ENCODE results near the gene TRIAP1. TPM values are rescaled to one million over a fixed set of nuclear protein-coding genes. Genes with fewer than 3 reads are reported as not detected.

Gene TRIAP1
- total RNA-seq, 5 donors from 2014 or later (not counting 1 experiment from before 2014, with no cell fraction given), result 15.9 to 24.0 (median 21.5) TPM

- Histone ChIP-seq H3K9me3 (no peaks in the 10 kb centered on the region), H3K27me3 (replicated peaks in 1 of 2; ENCODE audit: control insufficient read depth in 2 of 2, extremely low read depth in 1 of 2, insufficient read depth in 2 of 2, low read length in 1 of 2) (no peaks in the 10 kb centered on the region), H3K27ac (ENCODE audit: low read length) (peak overlapping the region; percentile 62), H3K4me3 (ENCODE audit: control insufficient read depth in 1 of 2, extremely low read depth in 1 of 2, low read length in 1 of 2) (no peak overlapping the region), H3K4me1 (ENCODE audit: control insufficient read depth in 1 of 2, extremely low read depth in 1 of 2, insufficient read depth in 2 of 2, low read length in 2 of 2) (peaks cover 0 to 32% of the 10 kb centered on the region in 2 experiments), H3K36me3 (ENCODE audit: control insufficient read depth in 2 of 2, extremely low read depth in 1 of 2, insufficient read depth in 1 of 2, low read length in 1 of 2) (peaks cover 0 to 2% of the 10 kb centered on the region in 2 donors)
- ATAC-seq (replicated peaks in 1 of 4) (no peak), DNase-seq (no peak)
- Mint-ChIP-seq H3K4me3 (no peak overlapping the region), H3K9me3 (no peaks in the 10 kb centered on the region), H3K4me1 (peaks cover 16 to 30% (median 20%) of the 10 kb centered on the region in 3 donors), H3K27me3 (no peaks in the 10 kb centered on the region), H3K36me3 (no peaks in the 10 kb centered on the region), H3K27ac (peak overlapping the region in 1 of 2 donors; percentile 72)
- POLR2A ChIA-PET, result no interaction called here
- CTCF ChIA-PET, result interaction anchor here in 1 of 2 donors (0.6 kb wide), 1 partner anchor 14 kb away, joined by 3 read pairs; no protein-coding TSS in a partner anchor
- WGBS (ENCODE audit: insufficient coverage), result 100% methylated on average over 1 of the region's 1 CpG
Measured at GRCh38 chr12:120479458-120479857, 33.3 kb upstream of the TRIAP1 start.

DNA sequence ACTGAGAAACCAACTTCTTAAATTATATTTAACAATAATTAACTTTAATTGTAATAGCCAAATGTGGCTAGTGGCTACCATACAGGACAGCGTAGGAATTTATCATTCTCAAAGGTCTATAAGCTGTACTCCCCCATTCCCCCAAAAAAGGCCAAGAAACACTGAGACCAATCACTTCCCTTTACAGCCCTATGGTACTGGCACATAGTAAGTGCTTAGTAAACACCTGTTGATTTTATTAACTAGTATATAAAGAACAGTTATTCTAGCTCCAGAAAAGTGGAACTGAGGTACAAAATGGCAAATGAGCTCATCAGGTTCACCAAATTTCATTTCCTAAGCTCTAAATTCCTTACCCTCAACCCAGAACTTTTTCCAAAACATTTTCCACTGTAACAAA lies 29.5 kb upstream of the TRIAP1 start:
- DNase-seq (no peak), ATAC-seq (replicated peaks in 1 of 4) (no peak)
- no peaks in the 10 kb centered on the region for H3K27me3 Mint-ChIP-seq
- peaks cover 13 to 32% (median 23%) of the 10 kb centered on the region in 3 donors for H3K4me1 Mint-ChIP-seq
- H3K36me3 Mint-ChIP-seq, result no peaks in the 10 kb centered on the region
- H3K27ac Mint-ChIP-seq, result no peak overlapping the region
- CTCF ChIA-PET, result interaction anchor here in 1 of 2 donors (0.6 kb wide), 1 partner anchor 32 kb away, joined by 3 read pairs; no protein-coding TSS in a partner anchor
- Histone ChIP-seq H3K4me1 (ENCODE audit: control insufficient read depth in 1 of 2, extremely low read depth in 1 of 2, insufficient read depth in 2 of 2, low read length in 2 of 2) (peaks cover 0 to 23% of the 10 kb centered on the region in 2 experiments), H3K36me3 (ENCODE audit: control insufficient read depth in 2 of 2, extremely low read depth in 1 of 2, insufficient read depth in 1 of 2, low read length in 1 of 2) (no peaks in the 10 kb centered on the region), H3K27ac (ENCODE audit: low read length) (no peak overlapping the region), H3K27me3 (replicated peaks in 1 of 2; ENCODE audit: control insufficient read depth in 2 of 2, extremely low read depth in 1 of 2, insufficient read depth in 2 of 2, low read length in 1 of 2) (no peaks in the 10 kb centered on the region), H3K9me3 (no peaks in the 10 kb centered on the region), H3K4me3 (ENCODE audit: control insufficient read depth in 1 of 2, extremely low read depth in 1 of 2, low read length in 1 of 2) (no peak overlapping the region)
- H3K4me3 Mint-ChIP-seq, result no peak overlapping the region
- no peaks in the 10 kb centered on the region for H3K9me3 Mint-ChIP-seq
- no CpG with 5 or more reads among the region's 1 CpG for WGBS (ENCODE audit: insufficient coverage)
- POLR2A ChIA-PET, result no interaction called here

GRCh38 chr12:120474616-120474960 lies 28.4 kb upstream of the TRIAP1 start:
- Histone ChIP-seq H3K4me1 (ENCODE audit: control insufficient read depth in 1 of 2, extremely low read depth in 1 of 2, insufficient read depth in 2 of 2, low read length in 2 of 2) (peaks cover 6 to 22% of the 10 kb centered on the region in 2 experiments), H3K27ac (ENCODE audit: low read length) (no peak overlapping the region), H3K36me3 (ENCODE audit: control insufficient read depth in 2 of 2, extremely low read depth in 1 of 2, insufficient read depth in 1 of 2, low read length in 1 of 2) (no peaks in the 10 kb centered on the region), H3K27me3 (replicated peaks in 1 of 2; ENCODE audit: control insufficient read depth in 2 of 2, extremely low read depth in 1 of 2, insufficient read depth in 2 of 2, low read length in 1 of 2) (no peaks in the 10 kb centered on the region), H3K4me3 (ENCODE audit: control insufficient read depth in 1 of 2, extremely low read depth in 1 of 2, low read length in 1 of 2) (no peak overlapping the region), H3K9me3 (no peaks in the 10 kb centered on the region)
- Mint-ChIP-seq H3K4me3 (no peak overlapping the region), H3K4me1 (peaks cover 10 to 26% (median 24%) of the 10 kb centered on the region in 3 donors), H3K36me3 (no peaks in the 10 kb centered on the region), H3K27me3 (no peaks in the 10 kb centered on the region), H3K27ac (no peak overlapping the region), H3K9me3 (no peaks in the 10 kb centered on the region)
- ChIA-PET CTCF (interaction anchor here in 1 of 2 donors (0.7 to 1.0 kb wide), 2 partner anchors 26 to 33 kb away, joined by 3 read pairs; no protein-coding TSS in a partner anchor), POLR2A (no interaction called here)
- no CpG with 5 or more reads among the region's 2 CpGs for WGBS (ENCODE audit: insufficient coverage)
- DNase-seq (no peak), ATAC-seq (replicated peaks in 1 of 4) (no peak)

GRCh38 chr12:120473807-120474615 lies 27.8 kb upstream of the TRIAP1 start:
- H3K27ac Mint-ChIP-seq, result no peak overlapping the region

GRCh38 chr12:120472521-120472920 lies 26.3 kb upstream of the TRIAP1 start:
- ATAC-seq (replicated peaks in 1 of 4) (no peak), DNase-seq (no peak)
- ChIA-PET CTCF (interaction anchor here in 1 of 2 donors (0.9 kb wide), 1 partner anchor 10 kb away, joined by 4 read pairs; no protein-coding TSS in a partner anchor), POLR2A (interaction anchor here in 1 of 2 donors (0.5 to 0.7 kb wide), 3 partner anchors 56 to 1411 kb away, joined by 3 to 6 read pairs (median 5); partner anchors contain the start of gene COQ5)
- H3K36me3 Mint-ChIP-seq, result peaks cover 1% of the 10 kb centered on the region
- H3K4me3 Mint-ChIP-seq, result no peak overlapping the region
- H3K4me1 ChIP-seq (ENCODE audit: control insufficient read depth in 1 of 2, extremely low read depth in 1 of 2, insufficient read depth in 2 of 2, low read length in 2 of 2), result peaks cover 10 to 24% of the 10 kb centered on the region in 2 experiments
- no peak overlapping the region for H3K27ac ChIP-seq (ENCODE audit: low read length)
- no peaks in the 10 kb centered on the region for H3K27me3 Mint-ChIP-seq
- no peaks in the 10 kb centered on the region for H3K9me3 Mint-ChIP-seq
- peaks cover 18 to 33% (median 33%) of the 10 kb centered on the region in 3 donors for H3K4me1 Mint-ChIP-seq
- H3K36me3 ChIP-seq (ENCODE audit: control insufficient read depth in 2 of 2, extremely low read depth in 1 of 2, insufficient read depth in 1 of 2, low read length in 1 of 2), result no peaks in the 10 kb centered on the region
- H3K27me3 ChIP-seq (replicated peaks in 1 of 2; ENCODE audit: control insufficient read depth in 2 of 2, extremely low read depth in 1 of 2, insufficient read depth in 2 of 2, low read length in 1 of 2), result no peaks in the 10 kb centered on the region
- no peak overlapping the region for H3K27ac Mint-ChIP-seq
- no peaks in the 10 kb centered on the region for H3K9me3 ChIP-seq
- no peak overlapping the region for H3K4me3 ChIP-seq (ENCODE audit: control insufficient read depth in 1 of 2, extremely low read depth in 1 of 2, low read length in 1 of 2)

More at GRCh38 chr12:120473807-120474615, 27.8 kb upstream of the TRIAP1 start:
- Mint-ChIP-seq H3K9me3 (no peaks in the 10 kb centered on the region), H3K4me1 (peaks cover 10 to 24% (median 21%) of the 10 kb centered on the region in 3 donors), H3K4me3 (no peak overlapping the region), H3K27me3 (no peaks in the 10 kb centered on the region), H3K36me3 (no peaks in the 10 kb centered on the region)
- ATAC-seq (replicated peaks in 1 of 4), result no peak
- no peak overlapping the region for H3K27ac ChIP-seq (ENCODE audit: low read length)
- H3K27me3 ChIP-seq (replicated peaks in 1 of 2; ENCODE audit: control insufficient read depth in 2 of 2, extremely low read depth in 1 of 2, insufficient read depth in 2 of 2, low read length in 1 of 2), result no peaks in the 10 kb centered on the region
- H3K4me1 ChIP-seq (ENCODE audit: control insufficient read depth in 1 of 2, extremely low read depth in 1 of 2, insufficient read depth in 2 of 2, low read length in 2 of 2), result peaks cover 6 to 16% of the 10 kb centered on the region in 2 experiments
- CTCF ChIA-PET, result interaction anchor here in 1 of 2 donors (0.6 to 1.0 kb wide), 3 partner anchors 27 to 582 kb away, joined by 3 read pairs; no protein-coding TSS in a partner anchor
- POLR2A ChIA-PET, result no interaction called here
- DNase-seq, result no peak
- no peaks in the 10 kb centered on the region for H3K9me3 ChIP-seq
- no peaks in the 10 kb centered on the region for H3K36me3 ChIP-seq (ENCODE audit: control insufficient read depth in 2 of 2, extremely low read depth in 1 of 2, insufficient read depth in 1 of 2, low read length in 1 of 2)
- 85% methylated on average over 3 of the region's 6 CpGs for WGBS (ENCODE audit: insufficient coverage)
- no peak overlapping the region for H3K4me3 ChIP-seq (ENCODE audit: control insufficient read depth in 1 of 2, extremely low read depth in 1 of 2, low read length in 1 of 2)

- ATAC-seq (replicated peaks in 1 of 4) (peak; percentile 20 to 28 (median 21)), DNase-seq (peak in 2 of 35 experiments; percentile 7 to 10)
- CTCF ChIA-PET, result interaction anchor here (0.5 to 2.5 kb wide), 7 partner anchors 12 to 956 kb away, joined by 3 to 9 read pairs (median 5); partner anchors contain the start of gene DYNLL1 (in 1 of the 2)
- Histone ChIP-seq H3K27ac (ENCODE audit: low read length) (peak overlapping the region; percentile 62), H3K4me3 (ENCODE audit: control insufficient read depth in 1 of 2, extremely low read depth in 1 of 2, low read length in 1 of 2) (peak overlapping the region; percentile 72 to 80), H3K4me1 (ENCODE audit: control insufficient read depth in 1 of 2, extremely low read depth in 1 of 2, insufficient read depth in 2 of 2, low read length in 2 of 2) (peaks cover 10 to 38% of the 10 kb centered on the region in 2 experiments), H3K36me3 (ENCODE audit: control insufficient read depth in 2 of 2, extremely low read depth in 1 of 2, insufficient read depth in 1 of 2, low read length in 1 of 2) (peaks cover 0 to 10% of the 10 kb centered on the region in 2 donors), H3K27me3 (replicated peaks in 1 of 2; ENCODE audit: control insufficient read depth in 2 of 2, extremely low read depth in 1 of 2, insufficient read depth in 2 of 2, low read length in 1 of 2) (no peaks in the 10 kb centered on the region), H3K9me3 (no peaks in the 10 kb centered on the region)
- POLR2A ChIA-PET, result interaction anchor here in 1 of 2 donors (0.7 kb wide), 1 partner anchor 25 kb away, joined by 3 read pairs; no protein-coding TSS in a partner anchor
- no peaks in the 10 kb centered on the region for H3K27me3 Mint-ChIP-seq
- peaks cover 39 to 55% (median 49%) of the 10 kb centered on the region in 3 donors for H3K4me1 Mint-ChIP-seq
- 67% methylated on average over 8 of the region's 26 CpGs for WGBS (ENCODE audit: insufficient coverage)
- H3K4me3 Mint-ChIP-seq, result peak overlapping the region; percentile 86 to 88 (median 87)
- H3K27ac Mint-ChIP-seq, result peak overlapping the region; percentile 87 to 90
- H3K36me3 Mint-ChIP-seq, result peaks cover 12% of the 10 kb centered on the region
- H3K9me3 Mint-ChIP-seq, result no peaks in the 10 kb centered on the region
Measured at GRCh38 chr12:120470150-120470784, 24.1 kb upstream of the TRIAP1 start.

Data from T-cell (primary cell).